ENCODE measurements around the gene ANKLE1. TPM values are rescaled to one million over a fixed set of nuclear protein-coding genes. Genes with fewer than 3 reads are reported as not detected.

ANKLE1 gene
- polyA plus RNA-seq, 1 of the 3 experiments (the other 2 are of a cell fraction), result 2.6 TPM

DNA sequence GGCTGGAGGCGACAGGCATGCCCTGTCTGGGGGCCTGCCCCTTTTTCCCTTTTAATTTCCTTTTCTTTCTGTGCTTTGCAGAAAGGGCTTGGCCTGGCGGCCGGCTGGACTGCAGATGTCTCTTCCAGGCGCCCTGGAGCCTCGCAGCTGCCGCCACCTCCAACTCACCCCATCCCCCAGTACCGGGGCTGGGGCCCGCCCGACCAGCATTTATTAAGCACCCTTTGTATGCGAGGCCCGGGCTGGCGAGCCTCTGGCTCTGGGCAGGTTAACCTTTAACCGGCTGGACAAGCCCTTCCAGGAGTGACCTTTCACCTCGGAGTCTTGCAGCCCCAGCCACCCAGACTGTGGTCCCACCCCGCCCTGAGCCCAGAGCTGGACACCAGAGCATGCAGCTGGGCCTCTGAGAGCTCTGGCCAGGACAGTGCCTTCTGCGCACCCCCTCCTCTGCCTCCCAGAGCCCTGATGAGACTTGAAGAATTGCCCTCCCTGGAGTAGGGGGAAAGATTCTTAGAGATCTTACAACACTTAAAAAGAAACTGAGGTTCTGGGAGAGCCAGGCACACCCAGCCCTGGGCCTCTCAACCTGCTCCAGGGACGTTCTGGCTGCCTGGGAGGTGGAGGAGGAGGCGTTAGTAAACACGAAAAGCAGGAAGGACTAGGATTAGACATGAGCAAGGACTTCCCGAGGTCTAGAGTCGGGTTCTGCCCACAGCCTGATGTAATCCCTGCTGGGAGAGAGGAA is 34.8 kb upstream of the ANKLE1 start:
- H3K9ac ChIP-seq, result peak overlapping the region; percentile 66; the same call in 1 of the 2 replicates
- H3K4me3 ChIP-seq (ENCODE audit: low read depth in 2 of 2, low read length in 1 of 2), result peak overlapping the region; percentile 43 to 55; a peak in 2 of 4 replicates
- peak; percentile 53; the same call in 1 of the 2 replicates for TF ChIP-seq RCOR1 (IDR thresholded peaks at IDR 0.05; ENCODE audit: low read length)
- peak; percentile 36; the same call in 1 of the 2 replicates for TF ChIP-seq TCF12 (IDR thresholded peaks at IDR 0.05)
- peak; percentile 80 for TF ChIP-seq CHD2 (IDR thresholded peaks at IDR 0.05; ENCODE audit: low read length, partially characterized antibody)
- no peak for TF ChIP-seq FOSL2 (IDR thresholded peaks at IDR 0.05; ENCODE audit: borderline replicate concordance, low read depth)
- no peak for TF ChIP-seq FOXM1 (IDR thresholded peaks at IDR 0.05; ENCODE audit: low read depth)
- peaks cover 35% of the 10 kb centered on the region for H3K79me2 ChIP-seq (ENCODE audit: insufficient read depth)
- H3K4me1 ChIP-seq (ENCODE audit: control insufficient read depth in 1 of 2, insufficient read depth in 2 of 2, low read depth in 1 of 2, low read length in 1 of 2), result peaks cover 6 to 24% of the 10 kb centered on the region in 2 experiments; a peak in 2 of 4 replicates
- POLR2A ChIA-PET, result no interaction called here
- H4K20me1 ChIP-seq (ENCODE audit: insufficient read depth), result peaks cover 13% of the 10 kb centered on the region; the same call in 1 of the 2 replicates
- H2AFZ ChIP-seq (ENCODE audit: low read depth), result peak overlapping the region; percentile 83
- H3K9me2 ChIP-seq, result no peaks in the 10 kb centered on the region
- peak overlapping the region; percentile 87 for H3K4me2 ChIP-seq
- CTCF ChIA-PET, result interaction anchor here (1.2 kb wide), 1 partner anchor 13 kb away, joined by 4 read pairs; no protein-coding TSS in a partner anchor
- H3K27ac ChIP-seq (ENCODE audit: low read depth in 2 of 2, low read length in 1 of 2), result peak overlapping the region; percentile 22 to 79; a peak in 3 of 4 replicates
- peaks cover 4% of the 10 kb centered on the region for H3F3A ChIP-seq (replicated peaks; ENCODE audit: insufficient read depth)
- H3K27me3 ChIP-seq (ENCODE audit: insufficient read depth), result no peaks in the 10 kb centered on the region
- H3K36me3 ChIP-seq (replicated peaks in 1 of 2; ENCODE audit: control insufficient read depth in 1 of 2, insufficient read depth in 2 of 2, low read length in 1 of 2), result no peaks in the 10 kb centered on the region
- DNase-seq, result peak; percentile 88
- no peaks in the 10 kb centered on the region for H3K9me3 ChIP-seq
- WGBS (ENCODE audit: low lambda C conversion rate), result 40% methylated on average over 17 of the region's 21 CpGs

DNA sequence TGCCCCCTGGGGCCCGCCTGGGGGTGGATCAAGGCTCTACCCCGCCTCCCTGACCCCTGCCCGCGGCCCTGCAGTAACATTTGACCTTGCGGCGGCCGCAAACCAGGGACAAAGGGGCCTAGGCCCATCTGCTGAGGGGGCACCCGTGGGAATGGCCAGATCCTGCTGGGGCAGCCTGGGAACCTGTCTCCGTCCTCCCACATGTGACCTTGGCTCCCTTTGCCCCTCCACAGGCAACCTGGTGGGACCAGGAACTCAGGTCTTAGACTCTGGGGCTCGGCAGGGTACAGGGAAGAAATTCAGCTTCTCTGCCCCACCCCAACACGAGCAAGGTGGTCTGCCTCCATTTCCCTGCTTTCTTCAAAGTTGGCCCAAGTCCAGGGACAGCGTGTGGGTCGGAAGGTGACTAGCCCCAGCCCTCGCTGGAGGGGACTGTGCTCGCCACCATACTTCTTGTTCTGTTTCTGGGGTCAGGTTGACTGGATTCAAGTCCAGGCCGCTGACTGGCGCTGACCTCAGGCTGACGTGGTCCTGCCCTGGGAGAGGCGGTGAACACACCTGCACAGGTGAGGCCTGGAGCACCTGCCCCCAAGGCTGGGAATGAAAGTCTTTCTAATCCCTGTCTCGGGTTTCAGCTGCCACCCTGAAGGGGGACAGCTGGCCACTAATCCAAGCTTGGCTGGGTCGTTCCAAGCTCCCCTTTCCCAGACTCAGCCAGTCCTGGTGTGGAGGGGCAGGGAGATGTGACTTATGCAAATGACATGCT is 33.5 kb upstream of the ANKLE1 start:
- no peak overlapping the region for H3K9ac ChIP-seq
- H3K4me3 ChIP-seq (ENCODE audit: low read depth in 2 of 2, low read length in 1 of 2), result no peak overlapping the region
- no peaks in the 10 kb centered on the region for H3K36me3 ChIP-seq (replicated peaks in 1 of 2; ENCODE audit: control insufficient read depth in 1 of 2, insufficient read depth in 2 of 2, low read length in 1 of 2)
- H3K4me1 ChIP-seq (ENCODE audit: control insufficient read depth in 1 of 2, insufficient read depth in 2 of 2, low read depth in 1 of 2, low read length in 1 of 2), result peaks cover 6 to 22% of the 10 kb centered on the region in 2 experiments; a peak in 2 of 4 replicates
- no peaks in the 10 kb centered on the region for H3K9me2 ChIP-seq
- H2AFZ ChIP-seq (ENCODE audit: low read depth), result no peak overlapping the region
- H3K79me2 ChIP-seq (ENCODE audit: insufficient read depth), result peaks cover 21% of the 10 kb centered on the region
- H3F3A ChIP-seq (replicated peaks; ENCODE audit: insufficient read depth), result peaks cover 4% of the 10 kb centered on the region
- no peak for DNase-seq
- WGBS (ENCODE audit: low lambda C conversion rate), result 94% methylated on average over 8 of the region's 21 CpGs
- no peaks in the 10 kb centered on the region for H3K27me3 ChIP-seq (ENCODE audit: insufficient read depth)
- no peak overlapping the region for H3K27ac ChIP-seq (ENCODE audit: low read depth in 2 of 2, low read length in 1 of 2)
- H4K20me1 ChIP-seq (ENCODE audit: insufficient read depth), result peaks cover 2% of the 10 kb centered on the region; the same call in 1 of the 2 replicates
- ChIA-PET CTCF (interaction anchor here (1.1 to 2.9 kb wide), 4 partner anchors 12 to 36 kb away, joined by 3 to 14 read pairs (median 4); no protein-coding TSS in a partner anchor), POLR2A (no interaction called here)
- H3K9me3 ChIP-seq, result no peaks in the 10 kb centered on the region
- H3K4me2 ChIP-seq, result no peak overlapping the region
- TF ChIP-seq RFX5 (IDR thresholded peaks at IDR 0.05; ENCODE audit: low read length) (no peak), GATA2 (CRISPR knock-in tag; IDR thresholded peaks at IDR 0.05) (no peak), EP300 (IDR thresholded peaks at IDR 0.05; ENCODE audit: borderline replicate concordance in 1 of 2, low read depth in 1 of 2, low read length in 1 of 2) (no peak), NRF1 (IDR thresholded peaks at IDR 0.05; ENCODE audit: low read depth, low read length) (no peak), RXRA (IDR thresholded peaks at IDR 0.05; ENCODE audit: borderline replicate concordance, low read depth) (no peak), RAD21 (IDR thresholded peaks at IDR 0.05; ENCODE audit: low read length) (no peak), YY1 (IDR thresholded peaks at IDR 0.05; ENCODE audit: low read depth) (no peak)
- TF ChIP-seq, protein P1, sequence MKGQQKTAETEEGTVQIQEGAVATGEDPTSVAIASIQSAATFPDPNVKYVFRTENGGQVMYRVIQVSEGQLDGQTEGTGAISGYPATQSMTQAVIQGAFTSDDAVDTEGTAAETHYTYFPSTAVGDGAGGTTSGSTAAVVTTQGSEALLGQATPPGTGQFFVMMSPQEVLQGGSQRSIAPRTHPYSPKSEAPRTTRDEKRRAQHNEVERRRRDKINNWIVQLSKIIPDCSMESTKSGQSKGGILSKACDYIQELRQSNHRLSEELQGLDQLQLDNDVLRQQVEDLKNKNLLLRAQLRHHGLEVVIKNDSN (IDR thresholded peaks at IDR 0.05; ENCODE audit: borderline replicate concordance, low read depth), result no peak
- TF ChIP-seq, protein P2, sequence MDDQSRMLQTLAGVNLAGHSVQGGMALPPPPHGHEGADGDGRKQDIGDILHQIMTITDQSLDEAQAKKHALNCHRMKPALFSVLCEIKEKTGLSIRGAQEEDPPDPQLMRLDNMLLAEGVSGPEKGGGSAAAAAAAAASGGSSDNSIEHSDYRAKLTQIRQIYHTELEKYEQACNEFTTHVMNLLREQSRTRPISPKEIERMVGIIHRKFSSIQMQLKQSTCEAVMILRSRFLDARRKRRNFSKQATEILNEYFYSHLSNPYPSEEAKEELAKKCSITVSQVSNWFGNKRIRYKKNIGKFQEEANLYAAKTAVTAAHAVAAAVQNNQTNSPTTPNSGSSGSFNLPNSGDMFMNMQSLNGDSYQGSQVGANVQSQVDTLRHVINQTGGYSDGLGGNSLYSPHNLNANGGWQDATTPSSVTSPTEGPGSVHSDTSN (IDR thresholded peaks at IDR 0.05), result no peak
- TF ChIP-seq, protein P3, sequence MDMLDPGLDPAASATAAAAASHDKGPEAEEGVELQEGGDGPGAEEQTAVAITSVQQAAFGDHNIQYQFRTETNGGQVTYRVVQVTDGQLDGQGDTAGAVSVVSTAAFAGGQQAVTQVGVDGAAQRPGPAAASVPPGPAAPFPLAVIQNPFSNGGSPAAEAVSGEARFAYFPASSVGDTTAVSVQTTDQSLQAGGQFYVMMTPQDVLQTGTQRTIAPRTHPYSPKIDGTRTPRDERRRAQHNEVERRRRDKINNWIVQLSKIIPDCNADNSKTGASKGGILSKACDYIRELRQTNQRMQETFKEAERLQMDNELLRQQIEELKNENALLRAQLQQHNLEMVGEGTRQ (IDR thresholded peaks at IDR 0.05; ENCODE audit: borderline replicate concordance, low read depth, low read length), result no peak
- TF ChIP-seq, protein P4, sequence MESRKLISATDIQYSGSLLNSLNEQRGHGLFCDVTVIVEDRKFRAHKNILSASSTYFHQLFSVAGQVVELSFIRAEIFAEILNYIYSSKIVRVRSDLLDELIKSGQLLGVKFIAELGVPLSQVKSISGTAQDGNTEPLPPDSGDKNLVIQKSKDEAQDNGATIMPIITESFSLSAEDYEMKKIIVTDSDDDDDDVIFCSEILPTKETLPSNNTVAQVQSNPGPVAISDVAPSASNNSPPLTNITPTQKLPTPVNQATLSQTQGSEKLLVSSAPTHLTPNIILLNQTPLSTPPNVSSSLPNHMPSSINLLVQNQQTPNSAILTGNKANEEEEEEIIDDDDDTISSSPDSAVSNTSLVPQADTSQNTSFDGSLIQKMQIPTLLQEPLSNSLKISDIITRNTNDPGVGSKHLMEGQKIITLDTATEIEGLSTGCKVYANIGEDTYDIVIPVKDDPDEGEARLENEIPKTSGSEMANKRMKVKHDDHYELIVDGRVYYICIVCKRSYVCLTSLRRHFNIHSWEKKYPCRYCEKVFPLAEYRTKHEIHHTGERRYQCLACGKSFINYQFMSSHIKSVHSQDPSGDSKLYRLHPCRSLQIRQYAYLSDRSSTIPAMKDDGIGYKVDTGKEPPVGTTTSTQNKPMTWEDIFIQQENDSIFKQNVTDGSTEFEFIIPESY (IDR thresholded peaks at IDR 0.05; ENCODE audit: borderline replicate concordance, low read depth), result no peak

Data from SK-N-SH (cell line).